GM12878 (cell line): ENCODE data around the gene GRAMD2B. TPM values are rescaled to one million over a fixed set of nuclear protein-coding genes. Genes with fewer than 3 reads are reported as not detected.

Experiments used
- ATAC-seq: fragments of 200-7000 bp; cut with Tn5 transposase; 3 replicates; pipeline ENCODE4 v1.9.1; 2020; ENCODE audit warnings: mild to moderate bottlenecking, moderate library complexity
- BruUV-seq: library from RNA; stranded (reverse); fragments of 400-500 nt; replicated peaks from 2 replicates; lab custom pipeline; 2021; lab: Mats Ljungman, UMichigan
- CTCF ChIA-PET: fragments of 300-600 bp; sonication (Branson Sonifier 250); formaldehyde crosslinking; extraction: SDS; loops from one replicate; lab custom pipeline; 2021; ENCODE audit warnings: inconsistent platforms; lab: Yijun Ruan, JAX
- POLR2A ChIA-PET: fragments of 350-600 bp; formaldehyde crosslinking; extraction: SDS; loops from one replicate; lab custom pipeline; 2021; ENCODE audit warnings: inconsistent platforms; lab: Charles Lee
- RAD21 ChIA-PET: fragments of 300-600 bp; sonication (Branson Sonifier 250); formaldehyde crosslinking; loops from one replicate; lab custom pipeline; 2023; ENCODE audit warnings: antibody characterized with exemption; ENCODE audit not compliant: unreplicated experiment; lab: Charles Lee
- SMC1A ChIA-PET: fragments of 300-600 bp; sonication (Branson Sonifier 250); formaldehyde crosslinking; loops from one replicate; lab custom pipeline; 2023; ENCODE audit not compliant: unreplicated experiment, uncharacterized antibody; lab: Charles Lee
- DNase-seq: peaks from one replicate; pipeline ENCODE4 v3.0.0-alpha.2; 2011; ENCODE audit warnings: low read depth, low spot score
- FAIRE-seq: peaks from 3 replicates; lab custom pipeline; 2011; peaks lifted over from hg19 to GRCh38; lab: Jason Lieb, UNC
- H2AFZ ChIP-seq: 2 replicates; pipeline ENCODE4 v1.6.0; 2011; ENCODE audit warnings: low read depth, low read length, control low read depth; ENCODE audit not compliant: control insufficient read depth
- H3K27ac ChIP-seq: 2 replicates; pipeline ENCODE4 v1.5.1; 2011; ENCODE audit warnings: control low read depth; ENCODE audit not compliant: control insufficient read depth, insufficient read depth
- H3K27me3 ChIP-seq, 2 experiments: replicated peaks in 1 of 2; 2 replicates each; pipeline versions ENCODE4 v1.6.0 to v1.6.1; 2011; ENCODE audit warnings: low read length in 1 of 2; ENCODE audit not compliant: control insufficient read depth in 2 of 2, insufficient read depth in 2 of 2
- H3K36me3 ChIP-seq, 2 experiments: 2 replicates each; pipeline ENCODE4 v1.5.1; 2011; ENCODE audit warnings: low read length in 1 of 2; ENCODE audit not compliant: control insufficient read depth in 2 of 2, insufficient read depth in 2 of 2
- H3K4me1 ChIP-seq: 2 replicates; pipeline ENCODE4 v1.6.1; 2011; ENCODE audit warnings: mild to moderate bottlenecking, low read length, moderate library complexity, mixed read lengths; ENCODE audit not compliant: control insufficient read depth, insufficient read depth
- H3K4me2 ChIP-seq: 2 replicates; pipeline ENCODE4 v1.6.0; 2011; ENCODE audit warnings: control low read depth; ENCODE audit not compliant: control insufficient read depth, insufficient read depth
- H3K4me3 ChIP-seq: fragments of 200-600 bp; sonication (generic); 2 replicates; pipeline ENCODE4 v1.5.1; 2016
- H3K79me2 ChIP-seq: 2 replicates; pipeline ENCODE4 v1.6.0; 2011; ENCODE audit warnings: low read length; ENCODE audit not compliant: control insufficient read depth, insufficient read depth
- H3K9ac ChIP-seq: 2 replicates; pipeline ENCODE4 v1.8.0; 2011; ENCODE audit warnings: low read length, control low read depth, mixed read lengths; ENCODE audit not compliant: control insufficient read depth, insufficient read depth
- H3K9me3 ChIP-seq: replicated peaks from 3 replicates; pipeline ENCODE4 v1.5.1; 2011; ENCODE audit warnings: mild to moderate bottlenecking, low read length; ENCODE audit not compliant: control insufficient read depth, insufficient read depth
- H4K20me1 ChIP-seq: 2 replicates; pipeline ENCODE4 v1.6.0; 2011; ENCODE audit not compliant: control insufficient read depth, insufficient read depth
- ATF3 ChIP-seq: IDR thresholded peaks from 2 replicates; pipeline ENCODE4 v1.6.1; 2011; ENCODE audit warnings: low read depth, mild to moderate bottlenecking, low read length, moderate library complexity, borderline replicate concordance; ENCODE audit errors: extremely low read depth
- BCLAF1 ChIP-seq: fragments of 450-650 bp; IDR thresholded peaks from 2 replicates; pipeline ENCODE4 v1.6.1; 2017; ENCODE audit warnings: antibody characterized with exemption, mild to moderate bottlenecking, moderate library complexity
- FOS ChIP-seq: IDR thresholded peaks from 3 replicates; pipeline ENCODE4 v1.6.1; 2011; ENCODE audit warnings: borderline replicate concordance; ENCODE audit not compliant: insufficient read length; ENCODE audit errors: extremely low read depth
- FOXK2 ChIP-seq: fragments of 450-650 bp; IDR thresholded peaks from 2 replicates; pipeline ENCODE4 v1.6.1; 2017; ENCODE audit warnings: mild to moderate bottlenecking, moderate library complexity
- HDGF ChIP-seq: fragments of 450-650 bp; IDR thresholded peaks from 2 replicates; pipeline ENCODE4 v1.6.1; 2016; ENCODE audit warnings: antibody characterized with exemption
- MLLT1 ChIP-seq: fragments of 450-650 bp; IDR thresholded peaks from 2 replicates; pipeline ENCODE4 v1.6.1; 2016; ENCODE audit warnings: mild to moderate bottlenecking
- NFIC ChIP-seq: IDR thresholded peaks from 2 replicates; pipeline ENCODE4 v1.6.1; 2012; ENCODE audit warnings: low read depth, mild to moderate bottlenecking, inconsistent platforms, low read length, moderate library complexity
- PAX8 ChIP-seq: fragments of 450-650 bp; IDR thresholded peaks from 2 replicates; pipeline ENCODE4 v1.6.1; 2017; ENCODE audit warnings: mild to moderate bottlenecking, moderate library complexity
- POLR2A ChIP-seq: IDR thresholded peaks from 2 replicates; pipeline ENCODE4 v1.6.1; 2011; ENCODE audit warnings: low read depth, mild to moderate bottlenecking, low read length
- PRDM15 ChIP-seq: fragments of 450-650 bp; formaldehyde crosslinking; IDR thresholded peaks from 2 replicates; pipeline ENCODE4 v1.4.0; 2020; ENCODE audit warnings: mild to moderate bottlenecking, moderate library complexity
- RAD21 ChIP-seq: IDR thresholded peaks from 2 replicates; pipeline ENCODE4 v1.6.1; 2011; ENCODE audit warnings: mild to moderate bottlenecking, low read depth, low read length, moderate library complexity; ENCODE audit not compliant: insufficient read depth
- RFX5 ChIP-seq: IDR thresholded peaks from 2 replicates; pipeline ENCODE4 v1.6.1; 2011; ENCODE audit warnings: low read depth, low read length, improper control_type of control experiment
- ZNF274 ChIP-seq: IDR thresholded peaks from one replicate; pipeline ENCODE4 v1.8.0; 2011; ENCODE audit not compliant: insufficient read length, insufficient read depth
- ZSCAN29 ChIP-seq: fragments of 450-650 bp; IDR thresholded peaks from 2 replicates; pipeline ENCODE4 v1.6.1; 2017; ENCODE audit warnings: mild to moderate bottlenecking, moderate library complexity
- WGBS: methylation state at CpG from one replicate; pipeline ENCODE4 v1.1.6; 2016; ENCODE audit warnings: low lambda C conversion rate; ENCODE audit not compliant: insufficient replicate concordance, insufficient coverage; ENCODE audit errors: missing lambda C conversion rate; 5-methylcytosine and 5-hydroxymethylcytosine counted together
- in situ Hi-C: fragments of 300-500 bp; cut with MboI; formaldehyde crosslinking; loops from 9 replicates; pipeline ENCODE4 v1.14.3; 2018; ENCODE audit warnings: mixed read lengths
- intact Hi-C: fragments of 100-400 bp; cut with micrococcal nuclease; formaldehyde crosslinking; loops from one replicate; pipeline ENCODE4 v1.14.2; 2022; ENCODE audit not compliant: unreplicated experiment
- polyA plus RNA-seq, 11 experiments: library from polyadenylated mRNA; depleted of rRNA in 4 of 11; unstranded in 6 of 11; stranded (reverse) in 5 of 11; fragments of >200 nt; fragmentation: Nextera tagmentation in 4 of 11; fragmentation: Illumina TruSeq in 1 of 11; extraction: Ambion mirVana in 4 of 11; extraction: Trizol in 1 of 11; gene quantifications; 1 replicate in 1 of 11; 2 replicates in 10 of 11; pipeline versions ENCODE4 v1.2.1 to v1.2.3, GENCODE V29; 2011 to 2016; ENCODE audit warnings: inconsistent platforms in 2 of 11, missing spikeins in 2 of 11, low read depth in 1 of 11
- total RNA-seq, 4 experiments: library from RNA; depleted of rRNA in 3 of 4; stranded (reverse); fragments of >200 nt in 3 of 4; fragmentation: Illumina TruSeq in 1 of 4; extraction: Trizol in 1 of 4; gene quantifications; 2 replicates each; pipeline versions ENCODE4 v1.2.1 to v1.2.3, GENCODE V29; 2013 to 2021

The GRAMD2B gene
- total and polyA plus RNA-seq, 10 of the 15 experiments (the other 5 are each of a cell fraction or from before 2014, with no cell fraction given) = 1.9 to 21.5 (median 8.4) TPM

GRCh38 chr5:126445502-126446174, 22.4 kb downstream of the GRAMD2B start:
- Histone ChIP-seq H3K36me3 (no peaks in the 10 kb centered on the region), H3K4me3 (no peak overlapping the region), H4K20me1 (no peaks in the 10 kb centered on the region), H3K27me3 (no peaks in the 10 kb centered on the region), H3K27ac (no peak overlapping the region), H3K4me1 (peaks cover 43% of the 10 kb centered on the region), H3K9ac (no peak overlapping the region), H3K9me3 (no peaks in the 10 kb centered on the region; the same call in 2 of the 3 replicates), H3K4me2 (no peak overlapping the region; the same call in 1 of the 2 replicates), H2AFZ (no peak overlapping the region), H3K79me2 (peaks cover 1% of the 10 kb centered on the region; the same call in 1 of the 2 replicates)
- in situ Hi-C loops = no loop called here
- CTCF ChIA-PET = interaction anchor here (1.4 to 1.5 kb wide), 2 partner anchors 26 to 54 kb away, joined by 3 to 5 read pairs; no protein-coding TSS in a partner anchor
- BruUV-seq = no TSS peak
- SMC1A ChIA-PET = interaction anchor here (0.6 to 0.8 kb wide), 2 partner anchors 49 to 96 kb away, joined by 3 to 4 read pairs; no protein-coding TSS in a partner anchor
- POLR2A ChIA-PET = interaction anchor here (0.7 to 1.2 kb wide), 2 partner anchors 23 to 1632 kb away, joined by 4 read pairs; partner anchors contain the start of gene GRAMD2B
- ATAC-seq (peak; percentile 4), FAIRE-seq (no peak), DNase-seq (no peak)
- 98% methylated on average over 3 of the region's 3 CpGs for WGBS
- RAD21 ChIA-PET = interaction anchor here (1.0 to 1.2 kb wide), 2 partner anchors 7 to 87 kb away, joined by 3 read pairs; no protein-coding TSS in a partner anchor
- intact Hi-C loops = loop anchor here (10.0 kb wide), 1 partner anchor 329 kb away; the partner anchor contains the start of gene LMNB1
- TF ChIP-seq FOS = no peak
- TF ChIP-seq PAX8 = no peak
- no peak for TF ChIP-seq POLR2A
- TF ChIP-seq PRDM15 = no peak
- TF ChIP-seq NFIC = no peak
- no peak for TF ChIP-seq FOXK2
- TF ChIP-seq BCLAF1 = no peak
- no peak for TF ChIP-seq ZNF274
- no peak for TF ChIP-seq ATF3
- TF ChIP-seq RFX5 = no peak
- no peak for TF ChIP-seq RAD21
- TF ChIP-seq HDGF = no peak
- no peak for TF ChIP-seq MLLT1
- no peak for TF ChIP-seq ZSCAN29
